Activated CD4-positive, alpha-beta T cell treated with anti-CD3 and anti-CD28 coated beads for 36 hours (primary cell): ENCODE measurements around the gene KRT86. TPM values are rescaled to one million over a fixed set of nuclear protein-coding genes. Genes with fewer than 3 reads are reported as not detected.

Experiments
- ATAC-seq: fragments of 200-7000 bp; cut with Tn5 transposase; one replicate; pipeline ENCODE4 v1.10.0; 2021; ENCODE audit warnings: mild to moderate bottlenecking, moderate library complexity
- CTCF ChIA-PET: fragments of 350-600 bp; sonication (Branson Sonifier 250); formaldehyde crosslinking; loops from one replicate; lab custom pipeline; 2021; ENCODE audit warnings: antibody characterized with exemption; lab: Charles Lee
- POLR2A ChIA-PET: fragments of 350-600 bp; sonication (Branson Sonifier 250); formaldehyde crosslinking; loops from one replicate; lab custom pipeline; 2021; ENCODE audit warnings: antibody characterized with exemption, inconsistent platforms; lab: Charles Lee
- DNase-seq: peaks from one replicate; pipeline ENCODE4 v3.0.0-alpha.2; 2020
- H3K27ac Mint-ChIP-seq: one replicate; pipeline ENCODE4 v1.8.0; 2021; ENCODE audit warnings: mixed read lengths
- H3K27me3 Mint-ChIP-seq: one replicate; pipeline ENCODE4 v1.8.0; 2021; ENCODE audit warnings: mixed read lengths
- H3K36me3 Mint-ChIP-seq: one replicate; pipeline ENCODE4 v1.8.0; 2021; ENCODE audit warnings: low read depth, mixed read lengths
- H3K4me1 Mint-ChIP-seq: one replicate; pipeline ENCODE4 v1.8.0; 2021; ENCODE audit warnings: mixed read lengths
- H3K4me3 Mint-ChIP-seq: one replicate; pipeline ENCODE4 v1.8.0; 2021; ENCODE audit warnings: mild to moderate bottlenecking, moderate library complexity, mixed read lengths
- H3K9me3 Mint-ChIP-seq: one replicate; pipeline ENCODE4 v1.8.0; 2021; ENCODE audit warnings: low read depth, mixed read lengths
- intact Hi-C, 2 experiments: fragments of 100-400 bp; cut with DNase I in 1 of 2; cut with micrococcal nuclease in 1 of 2; formaldehyde crosslinking; loops; one replicate each; pipeline versions ENCODE4 v1.14.2 to v1.15.1; 2022 to 2024; cut with DNase I, micrococcal nuclease
- total RNA-seq, 2 experiments: library from RNA; stranded (reverse); gene quantifications; one replicate each; pipeline ENCODE4 v1.2.3, GENCODE V29; 2021

Gene KRT86
- total RNA-seq = not detected

DNA sequence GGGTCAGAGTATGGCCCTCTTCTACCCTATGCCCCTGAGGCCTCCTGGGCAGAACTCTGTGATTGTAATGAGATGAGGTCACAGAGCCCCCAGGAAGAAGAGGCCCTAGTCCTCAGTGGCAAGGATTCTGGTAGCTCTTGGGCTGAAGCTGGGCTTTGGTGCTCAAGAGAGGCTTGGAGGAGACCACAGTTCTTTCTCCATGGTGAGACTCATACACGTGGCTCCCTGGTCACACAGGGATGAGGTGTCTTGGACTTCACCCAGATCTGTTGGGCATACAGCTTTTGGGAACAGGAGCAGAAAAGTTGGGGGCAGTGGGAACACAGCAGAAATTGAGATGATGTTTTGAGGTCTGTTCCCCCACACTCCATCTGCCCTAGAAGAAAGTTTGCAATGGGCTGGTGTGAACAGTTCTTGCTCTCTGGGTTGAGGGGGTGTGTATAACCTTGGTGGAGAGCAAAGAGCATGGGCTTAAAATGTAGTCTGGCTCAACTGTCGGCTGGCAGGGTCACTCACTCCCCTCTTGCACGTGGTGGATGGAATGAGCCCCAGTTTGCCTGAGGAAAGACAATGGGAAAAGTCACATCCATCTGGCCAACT, at the start of gene KRT86:
Gene KRT86, plus strand, starts transcription at position 125 of the 600 bp plus-strand sequence. CDS start 27,272 bp downstream, outside the sequence.
- ChIA-PET CTCF (interaction anchor here (0.7 to 1.4 kb wide), 3 partner anchors 10 to 53 kb away, joined by 3 to 5 read pairs (median 4); no protein-coding TSS in a partner anchor), POLR2A (no interaction called here)
- H3K4me3 Mint-ChIP-seq = no peak within 1 kb of the TSS
- H3K27me3 Mint-ChIP-seq = peaks cover 49% of the 10 kb centered on the region
- no peaks in the 10 kb centered on the region for H3K36me3 Mint-ChIP-seq
- H3K9me3 Mint-ChIP-seq = no peaks in the 10 kb centered on the region
- ATAC-seq = no peak
- H3K4me1 Mint-ChIP-seq = peaks cover 3% of the 10 kb centered on the region
- no peak for DNase-seq
- intact Hi-C loops = no loop called here
- H3K27ac Mint-ChIP-seq = no peak within 1 kb of the TSS

GRCh38 chr12:52225752-52226151, 48.7 kb upstream of the KRT86 start:
- no peaks in the 10 kb centered on the region for H3K36me3 Mint-ChIP-seq
- H3K9me3 Mint-ChIP-seq = no peaks in the 10 kb centered on the region
- intact Hi-C loops = no loop called here
- H3K27me3 Mint-ChIP-seq = peaks cover 41% of the 10 kb centered on the region
- ChIA-PET POLR2A (no interaction called here), CTCF (interaction anchor here (0.7 to 5.5 kb wide), 5 partner anchors 11 to 608 kb away, joined by 3 to 42 read pairs (median 5); partner anchors contain the start of gene KRT79)
- no peak overlapping the region for H3K27ac Mint-ChIP-seq
- no peak for DNase-seq
- no peak for ATAC-seq
- no peak overlapping the region for H3K4me3 Mint-ChIP-seq
- H3K4me1 Mint-ChIP-seq = peaks cover 20% of the 10 kb centered on the region

DNA sequence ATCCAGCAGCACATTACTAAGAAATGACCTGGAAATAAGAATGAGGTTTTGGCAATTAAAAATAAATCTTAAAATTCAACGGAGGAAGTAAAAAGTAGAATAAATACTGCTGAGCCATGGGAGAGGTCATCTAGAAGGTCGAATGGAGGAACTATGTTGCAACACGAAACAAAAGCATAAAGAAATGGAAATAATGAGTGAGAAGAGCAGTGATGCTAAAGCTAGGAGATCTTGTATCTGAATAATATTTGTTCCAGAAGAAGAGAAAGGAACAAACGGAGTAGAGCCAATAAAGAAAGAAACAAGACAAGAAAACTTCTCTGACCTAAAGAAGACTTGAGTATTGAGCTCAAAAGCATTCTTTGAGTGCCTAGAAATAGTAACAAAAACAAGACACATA, 48.0 kb upstream of the KRT86 start:
- Mint-ChIP-seq H3K4me3 (no peak overlapping the region), H3K4me1 (peaks cover 15% of the 10 kb centered on the region), H3K27me3 (peaks cover 40% of the 10 kb centered on the region), H3K27ac (no peak overlapping the region), H3K9me3 (no peaks in the 10 kb centered on the region), H3K36me3 (no peaks in the 10 kb centered on the region)
- DNase-seq (no peak), ATAC-seq (no peak)
- POLR2A ChIA-PET = no interaction called here
- CTCF ChIA-PET = interaction anchor here (5.5 kb wide), 1 partner anchor 11 kb away, joined by 42 read pairs; no protein-coding TSS in a partner anchor
- intact Hi-C loops = no loop called here

GRCh38 chr12:52227606-52228166, 46.8 kb upstream of the KRT86 start:
- CTCF ChIA-PET = interaction anchor here (0.6 to 1.0 kb wide), 2 partner anchors 17 to 27 kb away, joined by 3 to 4 read pairs; no protein-coding TSS in a partner anchor

DNA sequence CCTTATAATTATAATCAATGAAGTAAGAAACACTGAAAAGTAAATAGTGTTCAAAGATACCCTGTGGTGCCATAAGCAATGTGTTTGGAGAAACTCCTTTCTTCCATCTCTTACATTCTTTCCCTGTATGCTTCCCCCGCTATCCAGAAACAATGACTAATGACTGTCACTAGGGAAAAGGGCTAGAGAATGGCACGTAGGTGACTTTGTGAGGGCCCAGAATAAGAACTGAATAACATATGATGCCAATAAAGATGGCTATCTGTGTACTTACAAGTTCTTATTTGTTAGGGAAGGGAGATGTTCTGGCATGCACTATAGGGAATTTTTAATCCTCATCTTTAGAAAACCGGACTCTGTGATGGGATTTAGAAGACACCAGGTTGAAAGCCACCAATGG, 46.1 kb upstream of the KRT86 start:
- Mint-ChIP-seq H3K27me3 (peaks cover 52% of the 10 kb centered on the region), H3K27ac (no peak overlapping the region), H3K4me1 (peaks cover 6% of the 10 kb centered on the region), H3K4me3 (no peak overlapping the region), H3K9me3 (no peaks in the 10 kb centered on the region), H3K36me3 (no peaks in the 10 kb centered on the region)
- no peak for ATAC-seq
- ChIA-PET POLR2A (no interaction called here), CTCF (no interaction called here)
- intact Hi-C loops = no loop called here
- DNase-seq = no peak

More at GRCh38 chr12:52227606-52228166, 46.8 kb upstream of the KRT86 start:
- intact Hi-C loops = no loop called here
- Mint-ChIP-seq H3K4me3 (no peak overlapping the region), H3K27ac (no peak overlapping the region), H3K9me3 (no peaks in the 10 kb centered on the region), H3K36me3 (no peaks in the 10 kb centered on the region), H3K27me3 (peaks cover 52% of the 10 kb centered on the region), H3K4me1 (peaks cover 6% of the 10 kb centered on the region)
- no peak for DNase-seq
- POLR2A ChIA-PET = no interaction called here
- no peak for ATAC-seq

GRCh38 chr12:52228931-52229330, 45.5 kb upstream of the KRT86 start:
- no peaks in the 10 kb centered on the region for H3K9me3 Mint-ChIP-seq
- peaks cover 52% of the 10 kb centered on the region for H3K27me3 Mint-ChIP-seq
- no peaks in the 10 kb centered on the region for H3K36me3 Mint-ChIP-seq
- intact Hi-C loops = no loop called here
- H3K4me1 Mint-ChIP-seq = peaks cover 4% of the 10 kb centered on the region
- no peak for DNase-seq
- CTCF ChIA-PET = interaction anchor here (0.7 to 1.2 kb wide), 3 partner anchors 53 to 74 kb away, joined by 3 read pairs; no protein-coding TSS in a partner anchor
- no peak overlapping the region for H3K4me3 Mint-ChIP-seq
- H3K27ac Mint-ChIP-seq = no peak overlapping the region
- POLR2A ChIA-PET = no interaction called here
- ATAC-seq = no peak

GRCh38 chr12:52229836-52230343, 44.6 kb upstream of the KRT86 start:
- H3K27me3 Mint-ChIP-seq = peaks cover 52% of the 10 kb centered on the region
- DNase-seq (no peak), ATAC-seq (no peak)
- H3K27ac Mint-ChIP-seq = no peak overlapping the region
- no peaks in the 10 kb centered on the region for H3K9me3 Mint-ChIP-seq
- no peaks in the 10 kb centered on the region for H3K36me3 Mint-ChIP-seq
- H3K4me1 Mint-ChIP-seq = no peaks in the 10 kb centered on the region
- intact Hi-C loops = no loop called here
- no peak overlapping the region for H3K4me3 Mint-ChIP-seq
- POLR2A ChIA-PET = no interaction called here
- CTCF ChIA-PET = interaction anchor here (0.7 to 1.2 kb wide), 4 partner anchors 8 to 75 kb away, joined by 3 to 4 read pairs (median 3); no protein-coding TSS in a partner anchor

DNA sequence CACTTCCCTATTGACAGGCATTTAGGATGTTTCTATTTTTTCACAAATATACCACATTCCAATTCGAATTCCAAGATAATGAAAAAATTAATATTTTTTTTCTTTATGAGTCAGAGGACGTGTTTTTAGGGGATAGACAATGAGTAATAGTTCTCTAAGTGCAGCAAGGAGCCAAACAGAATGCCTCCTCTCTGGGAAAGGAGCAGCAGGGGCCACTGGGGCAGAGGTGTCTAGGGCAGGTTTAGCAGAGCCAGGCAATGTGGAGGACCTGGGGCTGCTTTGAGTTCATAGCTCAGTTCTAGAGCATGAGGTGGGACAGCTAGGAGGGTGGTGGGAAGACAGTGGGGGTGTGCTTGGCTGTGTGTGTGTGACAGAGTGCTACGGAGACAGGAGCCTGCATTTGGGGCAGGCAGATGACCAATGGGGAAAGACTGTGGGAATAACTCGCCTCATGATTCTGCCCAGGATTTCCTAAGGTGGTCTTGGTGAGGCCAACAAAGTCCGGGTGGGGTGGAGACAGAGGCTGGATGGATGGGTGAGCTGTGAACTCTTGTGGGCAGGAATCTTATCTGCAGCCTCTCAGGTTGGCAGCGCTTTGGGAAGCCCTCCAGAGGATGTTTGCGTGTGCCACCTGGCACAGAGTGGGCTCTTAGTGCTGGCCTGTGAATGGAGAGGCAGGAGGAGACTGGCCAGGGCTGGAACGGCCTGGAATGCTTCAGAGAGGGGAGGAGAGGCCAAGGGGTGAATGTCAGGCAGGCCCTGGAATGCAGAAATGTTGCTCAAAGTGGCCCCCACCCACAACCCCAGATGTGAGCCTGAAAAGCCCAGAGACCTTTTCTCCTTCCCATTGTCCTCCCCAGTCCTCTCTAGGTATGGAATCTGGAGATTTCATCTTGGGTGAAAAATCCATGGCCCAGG, 43.8 kb upstream of the KRT86 start:
- Mint-ChIP-seq H3K36me3 (no peaks in the 10 kb centered on the region), H3K27ac (no peak overlapping the region), H3K27me3 (peaks cover 55% of the 10 kb centered on the region), H3K4me1 (no peaks in the 10 kb centered on the region), H3K9me3 (no peaks in the 10 kb centered on the region), H3K4me3 (no peak overlapping the region)
- ChIA-PET POLR2A (no interaction called here), CTCF (interaction anchor here (0.9 to 1.2 kb wide), 2 partner anchors 7 to 63 kb away, joined by 3 to 4 read pairs; no protein-coding TSS in a partner anchor)
- intact Hi-C loops = no loop called here
- ATAC-seq (no peak), DNase-seq (no peak)

DNA sequence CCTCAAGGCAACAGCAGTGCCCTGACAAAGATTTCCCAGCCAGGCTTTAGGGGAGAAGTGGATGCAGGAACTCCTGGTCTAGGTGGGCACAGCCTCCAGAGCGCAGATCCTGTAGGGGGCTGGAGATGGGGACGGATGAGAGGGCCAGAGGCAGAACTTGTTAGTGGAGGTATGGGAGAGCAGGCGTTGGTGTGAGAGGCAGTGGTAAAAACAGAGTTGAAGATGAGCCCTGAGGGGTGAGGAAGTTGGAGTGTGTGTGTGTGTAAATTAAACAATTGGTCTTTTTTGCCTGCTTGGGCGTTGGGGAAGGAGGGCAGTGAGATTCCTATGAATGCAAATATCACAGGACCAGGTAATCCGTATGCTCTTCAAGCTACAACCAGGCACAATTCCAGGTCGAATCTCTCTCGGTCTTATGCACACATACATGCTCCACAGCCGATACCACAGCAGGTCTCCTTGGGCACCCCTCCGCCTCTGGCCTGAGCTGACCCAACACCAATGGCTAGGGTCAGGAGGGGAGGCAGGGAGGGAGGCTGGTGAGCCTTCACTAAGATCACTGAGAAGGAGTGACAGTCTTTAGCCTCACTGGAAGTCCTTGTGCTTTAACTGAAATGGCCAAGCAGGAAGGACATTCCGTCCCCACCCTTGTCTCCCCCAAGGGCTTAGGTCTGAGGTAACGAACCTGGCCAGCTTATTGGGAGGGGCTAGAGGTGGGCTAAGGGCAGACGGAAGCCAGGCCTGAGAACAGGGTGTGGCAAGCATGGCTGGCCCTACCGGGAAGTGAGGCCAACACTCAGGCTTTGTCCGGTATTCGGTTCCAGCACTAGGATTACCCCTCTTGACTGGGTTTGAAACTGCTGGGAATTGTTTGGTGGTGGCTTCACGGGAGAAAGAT, 42.9 kb upstream of the KRT86 start:
- H3K27ac Mint-ChIP-seq = no peak overlapping the region
- intact Hi-C loops = no loop called here
- no peak overlapping the region for H3K4me3 Mint-ChIP-seq
- DNase-seq (no peak), ATAC-seq (no peak)
- no peaks in the 10 kb centered on the region for H3K9me3 Mint-ChIP-seq
- H3K36me3 Mint-ChIP-seq = no peaks in the 10 kb centered on the region
- ChIA-PET POLR2A (no interaction called here), CTCF (interaction anchor here (0.6 to 0.7 kb wide), 2 partner anchors 21 to 29 kb away, joined by 3 read pairs; no protein-coding TSS in a partner anchor)
- peaks cover 53% of the 10 kb centered on the region for H3K27me3 Mint-ChIP-seq
- no peaks in the 10 kb centered on the region for H3K4me1 Mint-ChIP-seq

DNA sequence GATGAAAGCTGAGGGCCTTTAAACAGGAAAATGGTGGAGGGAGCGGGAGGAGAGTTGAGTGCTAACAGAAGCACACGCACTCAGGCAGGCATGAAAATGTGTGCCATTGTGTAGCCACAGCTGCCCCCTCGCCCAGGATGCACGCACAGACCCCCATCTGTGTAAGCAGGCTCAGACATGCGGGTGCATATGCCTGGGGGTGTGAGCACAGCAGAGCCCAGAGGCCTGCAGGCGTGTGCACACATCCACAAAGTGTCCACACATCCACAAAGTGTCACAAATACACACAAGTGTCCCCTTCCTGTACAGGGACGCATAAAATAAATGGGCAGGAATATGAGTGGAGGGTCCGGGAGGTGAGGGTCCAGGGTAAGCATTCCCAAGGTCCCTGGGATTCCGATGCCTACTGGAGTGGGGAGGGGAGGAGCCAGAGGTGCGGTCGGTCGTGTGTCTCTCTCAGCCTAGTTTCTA, 42.2 kb upstream of the KRT86 start:
- intact Hi-C loops = no loop called here
- POLR2A ChIA-PET = no interaction called here
- Mint-ChIP-seq H3K4me3 (no peak overlapping the region), H3K36me3 (no peaks in the 10 kb centered on the region), H3K27me3 (peaks cover 52% of the 10 kb centered on the region), H3K4me1 (no peaks in the 10 kb centered on the region), H3K27ac (no peak overlapping the region), H3K9me3 (no peaks in the 10 kb centered on the region)
- ATAC-seq = no peak
- DNase-seq = no peak
- CTCF ChIA-PET = interaction anchor here (0.7 to 1.2 kb wide), 2 partner anchors 8 to 28 kb away, joined by 3 read pairs; no protein-coding TSS in a partner anchor
